NCI-H82 (cell line): ENCODE measurements around the gene PRKAG2.

ENCODE experiments used
- DNase-seq: peaks from one replicate; lab custom pipeline; 2025; lab: John Stamatoyannopoulos, UW

The PRKAG2 gene

GRCh38 chr7:151678227-151678604, 198.7 kb downstream of the PRKAG2 start:
- DNase-seq: no peak

GRCh38 chr7:151677581-151678226, 199.2 kb downstream of the PRKAG2 start:
- no peak for DNase-seq

- no peak for DNase-seq
Observed at GRCh38 chr7:151676759-151677158, 200.2 kb downstream of the PRKAG2 start.

GRCh38 chr7:151675196-151675920, 201.6 kb downstream of the PRKAG2 start:
- no peak for DNase-seq

GRCh38 chr7:151674161-151674920, 202.6 kb downstream of the PRKAG2 start:
- no peak for DNase-seq

- no peak for DNase-seq
Observed at GRCh38 chr7:151673216-151673615, 203.7 kb downstream of the PRKAG2 start.

GRCh38 chr7:151672716-151673115, 204.2 kb downstream of the PRKAG2 start:
- no peak for DNase-seq

- DNase-seq: no peak
Observed at GRCh38 chr7:151671514-151671913, 205.4 kb downstream of the PRKAG2 start.

- no peak for DNase-seq
Observed at GRCh38 chr7:151669762-151670161, 207.2 kb downstream of the PRKAG2 start.

- no peak for DNase-seq
Observed at GRCh38 chr7:151666886-151667285, 210.0 kb downstream of the PRKAG2 start.

- no peak for DNase-seq
Observed at GRCh38 chr7:151665368-151665767, 211.5 kb downstream of the PRKAG2 start.

- DNase-seq: no peak
Observed at GRCh38 chr7:151664268-151664667, 212.6 kb downstream of the PRKAG2 start.

- DNase-seq: no peak
Observed at GRCh38 chr7:151663382-151664100, 213.4 kb downstream of the PRKAG2 start.

- DNase-seq: no peak
Observed at GRCh38 chr7:151662251-151662826, 214.6 kb downstream of the PRKAG2 start.

GRCh38 chr7:151661587-151661986, 215.3 kb downstream of the PRKAG2 start:
- DNase-seq: no peak

- no peak for DNase-seq
Observed at GRCh38 chr7:151660141-151660540, 216.8 kb downstream of the PRKAG2 start.

- no peak for DNase-seq
Observed at GRCh38 chr7:151659219-151659618, 217.7 kb downstream of the PRKAG2 start.

- no peak for DNase-seq
Observed at GRCh38 chr7:151658778-151659177, 218.1 kb downstream of the PRKAG2 start.

- no peak for DNase-seq
Observed at GRCh38 chr7:151657173-151657572, 219.7 kb downstream of the PRKAG2 start.

- no peak for DNase-seq
Observed at GRCh38 chr7:151655555-151655954, 221.4 kb downstream of the PRKAG2 start.

GRCh38 chr7:151652111-151652510, 224.8 kb downstream of the PRKAG2 start:
- no peak for DNase-seq

GRCh38 chr7:151650161-151650560, 226.8 kb downstream of the PRKAG2 start:
- DNase-seq: no peak
